H1 (cell line): ENCODE data around the gene SHC3. TPM values are rescaled to one million over a fixed set of nuclear protein-coding genes. Genes with fewer than 3 reads are reported as not detected.

Experiments
- CHD7 ChIP-seq: fragments of 300-600 bp; sonication (generic); IDR thresholded peaks from 2 replicates; pipeline ENCODE4 v1.7.1; 2012; ENCODE audit warnings: low read length, moderate library complexity, mild to moderate bottlenecking, inconsistent platforms; ENCODE audit not compliant: insufficient replicate concordance
- FOSL1 ChIP-seq: IDR thresholded peaks from 2 replicates; pipeline ENCODE4 v1.6.1; 2011; ENCODE audit warnings: mild to moderate bottlenecking, low read depth, low read length, moderate library complexity; ENCODE audit not compliant: insufficient read depth
- JUN ChIP-seq: IDR thresholded peaks from 2 replicates; pipeline ENCODE4 v1.6.1; 2011; ENCODE audit warnings: low read depth, mild to moderate bottlenecking, improper control_type of control experiment, low read length
- PHF8 ChIP-seq: fragments of 200-600 bp; sonication (generic); conservative IDR thresholded peaks from 2 replicates; pipeline ENCODE4 v1.7.1; 2012; ENCODE audit warnings: low read depth, mild to moderate bottlenecking, inconsistent platforms, low read length, moderate library complexity
- SIRT6 ChIP-seq: IDR thresholded peaks from one replicate; pipeline ENCODE4 v1.7.1; 2012; ENCODE audit warnings: low read length, inconsistent platforms
- SIX5 ChIP-seq: IDR thresholded peaks from 2 replicates; pipeline ENCODE4 v1.6.1; 2011; ENCODE audit warnings: mild to moderate bottlenecking, low read depth, low read length
- TAF1 ChIP-seq: IDR thresholded peaks from 2 replicates; pipeline ENCODE4 v1.6.1; 2011; ENCODE audit warnings: mild to moderate bottlenecking, low read depth, low read length
- ZNF274 ChIP-seq: IDR thresholded peaks from 2 replicates; pipeline ENCODE4 v1.7.0; 2012; ENCODE audit warnings: low read length, borderline replicate concordance; ENCODE audit errors: extremely low read depth
- polyA plus RNA-seq, 7 experiments: library from polyadenylated mRNA; depleted of rRNA in 3 of 7; stranded (reverse) in 5 of 7; unstranded in 2 of 7; fragments of >200 nt in 5 of 7; fragments of 200-250 nt in 2 of 7; gene quantifications; 1 replicate in 5 of 7; 2 replicates in 1 of 7; 4 replicates in 1 of 7; pipeline versions ENCODE4 v1.2.1 to v1.2.3, GENCODE V29; 2011 to 2013; ENCODE audit warnings: missing spikeins in 2 of 7, mixed read lengths in 2 of 7
- total RNA-seq: library from RNA; stranded (reverse); fragmentation: NEBNext Ultra II Directional; extraction: Animal tissue kit (Norgen Biotek cat#: 25700); gene quantifications from 2 replicates; pipeline ENCODE4 v1.2.1, GENCODE V29; 2021

SHC3 gene
- total and polyA plus RNA-seq, 2 of the 8 experiments (the other 6 are each of a cell fraction or from before 2014, with no cell fraction given) = 1.4 to 7.1 TPM

GRCh38 chr9:88995200-88995577 lies 183.4 kb downstream of the SHC3 start (continued):
- TF ChIP-seq CHD7 (no peak), JUN (no peak), TAF1 (no peak), SIRT6 (no peak), ZNF274 (no peak), PHF8 (no peak), SIX5 (no peak), FOSL1 (no peak)
